ENCODE results near the gene LEF1.

LEF1 gene

DNA sequence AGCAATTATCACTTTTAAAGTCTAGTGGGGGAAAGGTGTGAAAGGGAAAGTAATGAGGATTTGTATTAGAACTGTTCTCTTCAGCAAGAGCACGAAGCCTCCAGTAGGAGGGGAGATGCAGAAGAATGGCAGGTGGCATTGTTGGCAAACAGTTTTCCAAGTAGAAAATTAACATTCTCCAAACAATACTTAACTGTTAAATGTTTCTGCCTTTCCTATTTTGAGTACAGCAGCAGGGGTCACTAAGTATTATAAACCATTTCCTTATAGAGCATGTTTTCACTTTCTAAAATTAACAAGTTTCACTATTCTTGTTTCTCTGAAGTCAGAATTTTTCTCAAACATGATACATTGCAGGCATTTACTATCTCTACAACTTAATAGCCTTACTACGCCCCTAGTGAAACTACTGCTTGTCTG lies 58.7 kb downstream of the LEF1 start:
- no peak for DNase-seq (ENCODE audit: low spot score)

DNA sequence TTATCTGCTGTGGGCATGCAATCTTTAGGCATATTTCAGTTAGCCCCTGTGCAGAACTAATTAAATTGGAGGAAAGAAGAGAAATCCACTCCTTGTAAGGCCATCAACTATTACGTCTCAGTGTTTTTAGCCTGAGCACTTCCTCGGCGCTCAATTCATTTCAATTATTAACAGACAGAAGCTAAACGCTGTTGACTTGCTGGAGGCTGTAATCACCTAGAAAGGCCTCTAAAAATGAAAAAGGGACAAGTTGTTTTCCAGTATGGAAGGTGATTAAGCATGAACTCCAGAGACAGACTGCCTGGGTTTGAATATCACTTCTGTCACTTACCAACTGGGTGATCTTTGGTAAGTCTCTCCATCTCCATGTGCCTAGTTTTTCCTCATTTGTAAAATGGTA lies 59.6 kb downstream of the LEF1 start:
- DNase-seq (ENCODE audit: low spot score), result no peak

DNA sequence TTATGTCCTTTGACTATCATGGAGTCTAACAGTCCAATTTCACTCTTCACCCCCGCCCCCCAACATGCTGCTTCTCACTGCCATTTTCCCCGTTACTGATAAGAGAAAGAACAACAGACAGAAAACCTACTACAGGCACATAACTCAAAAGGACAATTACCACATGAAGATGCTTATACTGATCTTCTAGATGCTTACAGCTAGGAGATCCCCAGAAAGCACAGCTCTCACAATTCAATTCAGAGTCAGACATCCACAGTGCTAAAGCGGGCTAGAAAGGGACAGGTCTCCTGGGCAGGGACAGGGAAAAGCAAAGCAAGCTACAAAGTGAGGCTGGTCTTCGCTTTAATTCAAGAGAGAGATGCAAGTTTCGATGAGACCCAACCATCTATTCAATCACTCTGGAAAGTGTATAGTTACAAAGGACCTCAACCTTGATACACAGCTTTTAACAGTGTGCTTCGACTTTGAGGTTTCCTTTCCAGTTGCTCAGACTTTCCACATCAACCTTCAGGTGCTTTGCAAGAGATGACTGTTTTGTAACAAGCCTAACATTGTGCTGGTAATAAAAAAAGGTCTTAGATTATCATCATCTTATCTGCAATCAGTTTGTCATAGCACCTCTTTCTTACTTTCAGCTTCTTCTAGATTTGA lies 60.9 kb downstream of the LEF1 start:
- no peak for DNase-seq (ENCODE audit: low spot score)

DNA sequence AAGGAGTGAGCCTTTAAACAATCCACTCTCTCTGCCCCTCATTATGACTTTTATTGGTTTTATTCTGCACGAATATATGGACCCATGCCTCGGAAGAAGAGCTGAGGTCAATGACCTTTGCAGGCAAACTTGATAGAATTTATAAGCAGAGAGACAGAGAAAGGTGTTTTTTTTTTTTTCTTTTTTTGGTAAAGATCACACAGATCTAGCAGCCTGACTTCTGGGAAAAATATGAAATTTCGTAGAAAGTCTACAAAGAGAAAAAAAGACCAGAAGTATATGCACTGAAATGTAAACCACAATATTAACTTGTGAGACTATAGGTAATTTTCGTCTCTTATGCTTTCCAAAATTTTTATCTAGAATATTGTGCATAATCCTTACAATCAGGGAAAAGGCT lies 61.6 kb downstream of the LEF1 start:
- no peak for DNase-seq (ENCODE audit: low spot score)

DNA sequence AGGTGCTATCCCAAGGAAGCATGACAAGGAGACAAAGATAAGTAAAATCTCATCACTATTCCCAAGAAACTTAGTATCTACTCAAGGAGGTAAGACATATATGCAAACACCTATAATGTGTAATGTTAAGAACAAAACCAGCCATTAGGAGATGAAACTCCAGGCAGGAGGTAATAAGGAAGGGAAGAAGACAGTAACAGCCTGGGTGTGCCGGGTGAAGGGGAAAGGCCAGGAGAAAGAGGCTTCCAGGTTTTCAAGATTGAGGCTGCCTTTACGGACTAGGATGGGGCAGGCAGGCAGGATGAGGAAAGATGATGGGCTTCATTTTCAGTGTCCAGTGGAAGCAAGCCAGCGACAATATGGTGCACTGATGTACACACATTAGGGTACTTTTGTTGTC lies 62.5 kb downstream of the LEF1 start:
- no peak for DNase-seq (ENCODE audit: low spot score)

DNA sequence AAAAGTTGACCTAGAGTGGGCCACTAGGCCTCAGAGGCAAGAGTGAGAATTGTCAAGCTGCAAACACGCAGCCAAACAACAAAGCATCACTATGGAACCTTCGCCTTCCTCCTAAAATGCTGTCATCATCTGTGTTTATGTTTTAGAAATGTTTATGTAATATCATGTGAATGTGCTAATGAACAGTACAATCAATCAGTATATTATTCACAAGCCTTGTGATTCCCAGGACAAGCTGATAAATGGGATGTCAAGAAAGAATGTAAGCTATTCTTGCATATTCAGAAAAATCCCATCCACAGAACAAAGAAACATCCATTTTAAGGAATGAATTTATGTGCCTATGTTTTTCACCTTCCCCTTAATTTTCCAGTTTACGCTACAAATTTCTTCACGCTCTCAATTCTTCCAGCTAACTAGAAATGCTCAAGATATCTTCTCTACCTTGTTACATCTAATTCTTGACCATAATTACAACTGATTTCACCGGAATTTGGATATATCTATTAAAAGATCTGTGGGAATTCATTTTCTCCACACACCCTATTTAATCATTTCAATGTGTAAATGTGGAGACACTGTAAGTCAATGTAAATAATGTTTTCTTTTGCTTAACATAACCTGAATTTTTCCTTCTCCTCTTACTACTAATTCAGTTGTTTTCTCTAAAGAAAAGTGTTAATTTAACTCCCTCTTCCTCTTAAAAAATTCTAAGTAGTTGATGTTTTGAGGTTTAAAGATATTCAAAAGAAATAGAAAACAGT lies 65.5 kb downstream of the LEF1 start:
- no peak for DNase-seq (ENCODE audit: low spot score)

DNA sequence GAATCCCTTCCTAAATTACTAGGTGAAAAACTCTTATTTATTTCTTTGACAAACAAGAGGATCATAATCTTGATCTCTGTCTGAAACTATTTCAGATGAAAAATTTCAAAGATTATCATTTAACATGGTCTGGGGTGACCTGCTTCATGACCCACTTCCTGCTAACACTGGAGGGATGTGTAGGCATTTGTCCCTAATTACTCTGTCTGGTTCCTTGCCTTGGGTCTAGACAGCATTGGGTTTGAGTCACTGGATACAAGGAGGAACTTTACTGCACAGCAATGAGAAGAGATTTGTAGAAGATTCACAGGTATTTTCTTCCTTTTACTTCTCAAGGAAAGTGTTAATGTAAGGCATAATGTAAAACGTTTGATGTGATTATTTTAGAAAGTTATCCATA lies 67.9 kb downstream of the LEF1 start:
- DNase-seq (ENCODE audit: low spot score), result no peak

DNA sequence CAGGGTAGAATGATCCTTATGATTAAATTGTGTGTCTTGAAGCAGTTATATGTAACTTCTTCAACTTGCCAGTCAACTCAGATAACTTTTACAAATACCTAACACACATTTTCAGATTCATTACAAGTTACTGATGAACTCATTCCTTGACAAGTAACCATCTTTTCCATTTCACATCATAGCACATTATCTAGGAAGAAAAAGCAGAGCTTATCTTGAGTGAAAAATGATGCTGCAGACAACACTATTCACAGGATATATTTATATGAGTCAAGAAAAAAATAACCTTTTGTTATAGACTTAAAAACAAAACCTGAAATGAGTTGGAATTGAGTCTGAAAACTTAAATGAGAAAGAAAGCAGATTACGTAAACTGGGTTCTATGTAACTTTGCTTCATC lies 68.9 kb downstream of the LEF1 start:
- no peak for DNase-seq (ENCODE audit: low spot score)

DNA sequence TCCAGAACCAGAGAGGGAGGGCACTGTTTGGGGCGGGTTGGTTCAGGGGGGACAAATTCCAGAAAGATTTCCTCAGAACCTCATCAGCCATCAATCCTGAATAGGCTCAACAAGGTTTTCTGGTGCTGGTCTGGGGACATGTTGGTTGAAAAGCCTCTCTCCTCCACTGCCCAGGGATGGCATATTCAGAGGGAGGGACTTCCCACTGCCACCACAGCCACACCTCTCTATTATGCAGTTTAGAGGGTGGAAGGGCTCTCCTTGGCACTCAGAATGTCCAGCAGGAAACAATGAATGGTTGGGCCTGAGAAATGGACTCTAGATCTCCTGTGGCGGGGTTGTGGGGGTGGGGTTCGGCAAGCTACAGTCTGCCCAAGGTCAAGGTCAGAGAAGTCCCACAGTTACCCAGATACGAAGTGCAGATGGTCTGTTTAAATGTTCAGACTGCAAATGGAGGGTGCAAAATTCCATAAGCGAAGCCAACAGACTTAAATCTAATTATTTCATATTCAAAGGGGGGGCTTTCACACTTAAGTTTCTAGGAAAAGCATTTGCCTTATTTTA lies 70.7 kb downstream of the LEF1 start:
- no peak for DNase-seq (ENCODE audit: low spot score)

DNA sequence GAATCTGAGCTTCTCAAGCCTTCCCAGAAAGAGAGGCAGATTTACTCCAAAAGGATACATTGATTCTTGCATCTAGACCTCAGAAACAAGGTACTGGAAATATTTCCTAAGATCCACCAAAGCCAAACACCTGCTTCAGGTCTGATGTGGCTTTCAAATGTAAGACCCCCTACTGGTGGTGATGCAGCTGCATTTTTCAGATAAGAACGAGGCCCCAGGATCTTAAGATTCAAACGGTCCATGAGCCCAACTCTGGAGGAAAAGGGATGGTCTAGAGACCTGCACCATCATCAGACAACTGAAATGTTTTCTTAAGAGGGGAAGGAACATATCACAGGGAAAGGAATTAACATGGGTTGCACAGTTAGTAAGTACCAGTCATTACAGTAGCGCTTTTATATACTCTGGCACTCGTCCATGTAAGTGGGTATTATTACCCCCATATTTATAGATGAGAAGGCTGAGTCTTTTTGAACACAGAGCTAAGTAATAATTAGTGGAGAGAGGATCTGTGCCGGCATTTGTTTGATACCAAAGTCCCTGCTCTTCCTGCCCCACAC lies 73.7 kb downstream of the LEF1 start:
- DNase-seq (ENCODE audit: low spot score), result no peak

DNA sequence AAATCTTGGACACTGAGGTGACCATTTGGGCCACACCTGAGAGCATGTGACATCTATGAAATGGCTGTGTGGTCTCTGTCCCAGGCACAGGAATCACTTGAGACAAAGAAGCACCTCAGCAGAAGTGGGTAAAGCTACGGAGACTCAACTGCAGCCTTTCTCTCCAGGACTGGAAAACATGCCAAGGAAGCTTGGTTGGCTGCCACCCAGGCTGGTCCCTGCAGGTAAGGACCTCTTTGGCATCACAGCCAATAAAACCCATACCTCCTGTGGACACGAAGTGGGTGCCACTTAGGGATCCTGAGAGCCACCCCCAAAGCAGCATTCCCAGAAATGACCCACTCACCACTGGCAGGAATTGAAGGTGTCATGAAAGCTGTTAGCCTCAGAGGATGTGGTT lies 74.6 kb downstream of the LEF1 start:
- no peak for DNase-seq (ENCODE audit: low spot score)

DNA sequence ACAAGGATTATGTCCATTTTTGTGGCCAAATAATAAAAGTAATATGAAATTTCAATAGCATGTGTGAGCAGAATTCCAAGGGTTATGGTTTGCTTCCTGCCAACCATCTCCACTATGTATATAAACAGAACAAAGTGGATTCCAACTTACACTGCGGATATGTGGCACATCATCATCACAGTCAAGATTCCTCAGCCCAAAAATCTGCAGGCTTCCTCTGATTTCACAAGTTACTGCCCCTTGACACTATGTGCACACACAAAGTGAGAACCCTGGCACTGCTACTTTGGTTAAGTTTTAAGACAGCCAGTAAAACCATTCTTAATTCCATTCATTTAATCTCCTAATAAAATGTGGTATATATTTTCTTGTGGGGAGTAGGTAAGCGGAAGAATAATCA lies 76.4 kb downstream of the LEF1 start:
- no peak for DNase-seq (ENCODE audit: low spot score)

DNA sequence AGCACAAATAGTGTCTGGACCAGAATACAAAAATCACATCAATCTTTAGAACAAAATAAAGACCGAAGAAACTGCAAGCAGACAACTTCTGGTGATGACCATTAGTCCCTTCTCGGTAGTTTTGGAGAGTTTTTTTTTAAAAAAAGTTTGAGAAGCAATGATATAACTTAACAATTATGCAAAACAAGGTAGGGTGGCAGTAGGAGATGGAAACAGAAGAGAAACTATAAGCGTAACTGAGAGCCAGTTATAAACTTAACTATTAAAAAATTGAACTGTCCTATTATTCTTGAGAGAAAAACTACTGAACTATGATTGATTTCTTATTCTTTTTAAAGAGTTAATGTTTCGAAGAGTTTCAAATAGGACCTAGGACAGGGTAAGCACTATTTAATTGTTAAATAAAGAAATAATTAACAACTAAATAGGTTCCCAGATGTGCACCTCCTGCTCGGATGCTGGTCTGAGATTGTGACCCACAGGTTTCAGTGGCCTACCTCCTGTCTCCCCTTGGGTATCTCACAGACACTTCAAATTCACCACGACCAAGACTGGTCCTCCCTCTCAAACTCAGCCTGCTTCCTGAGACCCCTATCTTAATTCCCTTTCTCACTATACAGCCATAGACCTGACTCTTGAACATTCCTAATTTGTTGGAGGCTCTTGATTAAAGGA lies 81.3 kb downstream of the LEF1 start:
- no peak for DNase-seq (ENCODE audit: low spot score)

DNA sequence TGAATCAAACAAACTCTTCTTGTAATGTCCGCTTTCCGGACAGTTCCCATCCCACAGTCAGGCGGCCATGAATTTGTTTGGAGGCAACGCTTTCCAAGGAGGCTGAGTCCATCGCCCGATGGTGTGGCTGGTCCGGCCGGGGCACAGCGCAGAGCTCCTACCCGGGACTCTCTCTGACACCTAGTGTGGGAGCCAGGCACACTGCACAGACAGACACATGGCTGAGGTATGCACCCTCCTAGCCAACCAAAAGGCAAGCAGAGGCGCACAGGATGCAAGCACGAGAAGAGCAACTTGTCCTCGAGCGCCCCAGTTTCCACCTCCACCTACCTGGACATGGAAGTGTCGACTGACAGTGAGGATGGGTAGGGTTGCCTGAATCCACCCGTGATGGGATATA lies 87.5 kb downstream of the LEF1 start:
- no peak for DNase-seq (ENCODE audit: low spot score)

DNA sequence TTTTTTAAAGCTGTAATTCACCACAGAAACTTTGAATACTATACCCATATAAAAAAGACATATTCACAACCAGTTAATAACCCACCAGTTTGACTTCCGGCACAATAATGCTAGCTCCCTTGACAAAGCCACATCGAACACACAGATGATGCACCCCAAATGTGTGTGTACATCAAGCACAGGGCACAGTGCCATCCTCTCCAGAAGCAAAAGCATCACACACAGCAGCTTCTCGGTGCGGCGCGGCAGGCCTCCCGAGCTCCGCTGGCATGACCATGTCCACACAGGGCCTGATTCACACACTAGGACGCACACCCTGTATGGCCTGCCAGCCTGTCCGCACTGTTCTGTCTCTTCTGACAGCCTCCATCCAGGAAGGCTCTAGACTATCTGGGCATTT lies 88.0 kb downstream of the LEF1 start:
- no peak for DNase-seq (ENCODE audit: low spot score)

DNA sequence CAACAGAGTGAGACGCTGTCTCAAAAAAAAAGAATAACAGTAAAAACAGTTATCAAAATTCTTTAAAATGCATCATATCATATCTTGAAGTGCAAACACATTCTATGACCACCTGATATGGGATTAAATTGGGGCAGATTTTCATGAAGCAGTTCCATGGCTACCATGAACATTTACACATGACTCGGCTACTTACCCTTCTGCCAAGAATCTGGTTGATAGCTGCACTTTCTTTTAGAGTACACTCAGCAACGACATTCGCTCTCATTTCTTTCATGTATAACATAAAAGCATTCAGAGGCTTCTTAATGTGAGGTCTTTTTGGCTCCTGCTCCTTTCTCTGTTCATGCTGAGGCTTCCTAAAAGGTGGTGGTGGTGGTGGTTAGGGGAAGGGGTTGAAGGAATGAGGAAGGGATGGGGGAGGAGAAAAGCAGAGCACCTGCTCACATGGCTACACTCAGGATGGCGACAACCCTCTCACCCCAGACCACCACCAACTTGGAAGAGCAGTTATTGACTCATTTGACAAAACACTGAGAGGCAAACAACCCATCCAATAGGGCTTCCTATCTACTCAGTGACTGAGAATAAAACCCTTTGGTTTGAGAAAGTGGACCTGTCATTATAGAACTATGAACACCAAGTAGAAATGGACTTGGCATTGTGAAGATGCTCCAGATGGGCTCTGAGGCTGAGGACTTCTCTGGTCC lies 90.6 kb downstream of the LEF1 start:
- DNase-seq (ENCODE audit: low spot score), result no peak

DNA sequence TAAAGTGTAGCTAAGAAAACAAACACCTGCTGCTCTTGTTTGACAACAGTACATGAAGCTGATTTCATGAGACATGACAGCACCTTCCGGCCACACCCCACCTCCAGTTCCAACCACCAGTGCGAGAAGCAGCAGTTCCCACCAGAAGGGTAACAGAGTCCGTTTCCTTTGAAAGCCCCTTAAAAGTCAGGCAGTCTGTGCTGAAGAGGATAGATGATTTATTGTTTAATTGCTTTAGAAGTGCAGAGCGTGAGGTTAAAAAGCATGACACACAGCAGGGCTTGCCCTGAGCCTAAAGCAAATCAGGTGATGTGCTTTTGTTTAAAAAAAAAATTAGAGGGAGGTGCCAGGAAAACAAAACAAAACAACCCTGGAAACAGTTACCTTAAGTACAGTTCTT lies 96.4 kb downstream of the LEF1 start:
- DNase-seq (ENCODE audit: low spot score), result no peak

DNA sequence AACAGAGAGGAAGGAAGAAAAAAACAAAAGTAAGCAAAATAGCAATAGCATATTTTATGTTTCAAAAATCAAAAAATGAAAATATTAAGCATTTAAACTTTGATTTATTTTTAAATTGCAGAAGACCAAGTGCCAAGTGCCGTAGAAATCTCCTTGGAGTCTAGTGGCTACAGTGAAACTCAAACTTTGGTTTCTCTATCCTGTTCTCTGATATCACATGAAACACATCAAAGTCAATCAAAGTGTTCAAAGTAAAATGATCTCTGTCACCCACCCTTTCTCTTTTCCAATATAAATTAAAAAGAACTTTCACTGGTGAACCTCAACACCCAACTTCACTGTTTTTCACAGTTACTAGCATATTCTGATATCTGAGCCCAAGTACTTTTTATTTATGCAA lies 98.0 kb downstream of the LEF1 start:
- no peak for DNase-seq (ENCODE audit: low spot score)

DNA sequence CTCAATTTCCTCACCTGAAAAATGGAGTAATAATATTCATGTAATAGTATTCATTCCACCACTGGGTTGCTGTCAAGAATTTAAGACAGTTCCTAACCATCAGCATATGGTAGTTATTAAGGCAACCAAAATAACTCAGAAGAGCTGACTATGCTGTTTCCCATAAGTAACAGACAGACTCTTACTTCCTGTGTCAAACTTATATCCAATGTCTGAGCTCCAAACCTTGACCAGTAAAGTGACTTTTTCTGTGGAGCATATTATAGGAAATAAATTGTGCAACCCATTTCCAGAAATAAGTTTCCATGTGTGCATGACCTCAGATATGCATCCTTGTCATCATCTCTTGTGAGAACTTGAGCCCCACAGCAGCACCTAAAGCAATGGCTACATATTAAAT lies 100.3 kb downstream of the LEF1 start:
- no peak for DNase-seq (ENCODE audit: low spot score)

DNA sequence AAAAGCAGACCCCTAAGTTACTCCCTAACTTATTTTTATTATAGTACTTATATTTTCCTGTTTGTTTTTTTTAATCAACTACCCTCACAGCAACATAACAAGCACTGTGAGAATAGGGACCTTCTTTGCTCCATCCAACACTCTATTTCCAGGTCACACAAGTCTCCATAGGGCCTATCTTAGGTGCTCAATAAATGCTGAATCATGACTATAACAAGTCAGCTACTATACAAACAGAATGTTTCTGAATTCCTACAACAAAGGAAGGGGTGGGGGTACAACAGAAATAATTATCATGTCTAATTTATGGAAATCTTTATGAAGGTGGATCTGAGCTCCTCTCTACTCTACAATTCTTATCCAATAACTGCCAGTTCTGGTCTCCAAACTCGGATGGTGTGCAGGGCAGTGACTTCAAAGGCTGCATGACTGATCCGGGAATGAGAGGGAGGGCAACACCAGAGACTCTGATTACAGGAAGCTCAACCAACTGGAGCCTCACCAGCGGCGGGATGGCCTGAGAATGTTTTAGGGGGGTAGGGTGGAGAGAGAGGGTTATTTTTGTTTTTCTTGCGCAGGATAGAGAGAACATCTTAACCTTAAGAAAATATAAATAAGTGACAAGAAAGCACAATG lies 107.9 kb downstream of the LEF1 start:
- DNase-seq (ENCODE audit: low spot score), result no peak

DNA sequence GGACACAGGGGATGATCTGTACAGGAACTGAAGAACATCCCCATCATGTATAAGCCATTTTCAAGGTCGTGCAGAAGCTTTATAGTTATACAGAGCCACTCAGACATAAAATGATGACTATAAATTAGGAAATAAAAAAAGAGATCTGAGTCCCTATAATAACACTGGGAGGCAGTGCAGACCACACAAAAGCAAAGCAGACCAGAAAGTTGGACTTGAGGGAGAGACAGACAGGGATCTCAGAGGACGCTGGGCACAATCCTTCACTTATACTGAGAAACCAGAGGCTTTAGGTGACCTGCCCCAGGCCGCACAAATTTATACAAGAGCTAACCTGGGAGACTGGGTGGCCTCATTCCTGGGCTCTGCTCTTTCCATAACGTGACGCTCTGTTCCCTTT lies 108.6 kb downstream of the LEF1 start:
- peak; percentile 10 for DNase-seq (ENCODE audit: low spot score)
